ENCODE measurements around the gene WDSUB1.

- TF ChIP-seq CTCF (IDR thresholded peaks at IDR 0.05) = no peak
- no peak for TF ChIP-seq POLR2A (IDR thresholded peaks at IDR 0.05)
Measured at GRCh38 chr2:159194241-159194640, 92.3 kb downstream of the WDSUB1 start.

All from testis (tissue), 2 donors.